Measurements from ENCODE around the gene CCT8.

CCT8 gene

GRCh38 chr21:29076731-29077640 lies 3.5 kb upstream of the CCT8 start:
- peak; percentile 53 for DNase-seq

GRCh38 chr21:29075706-29076466 lies 2.4 kb upstream of the CCT8 start:
- DNase-seq = peak; percentile 48

DNA sequence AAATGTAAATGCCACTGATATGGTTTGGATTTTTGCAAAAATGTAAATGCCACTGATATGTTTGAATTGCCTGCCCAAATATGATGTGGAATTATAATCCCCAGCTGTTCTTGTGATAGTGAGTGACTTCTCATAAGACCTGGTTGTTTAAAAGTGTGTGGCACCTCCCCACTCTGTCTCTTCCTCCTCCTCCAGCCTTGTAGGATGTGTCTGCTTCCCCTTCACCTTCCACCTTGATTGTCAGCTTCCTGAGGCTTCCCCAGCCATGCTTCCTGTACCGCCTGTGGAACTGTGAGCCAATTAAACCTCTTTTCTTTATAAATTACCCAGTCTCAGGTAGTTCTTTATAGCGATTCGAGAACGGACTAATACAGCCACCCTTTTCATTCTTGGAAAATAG lies 1.3 kb upstream of the CCT8 start:
- no peak for DNase-seq

- no peak for DNase-seq
These were observed 544 bp upstream of the CCT8 start for GRCh38 chr21:29074007-29074376.

DNA sequence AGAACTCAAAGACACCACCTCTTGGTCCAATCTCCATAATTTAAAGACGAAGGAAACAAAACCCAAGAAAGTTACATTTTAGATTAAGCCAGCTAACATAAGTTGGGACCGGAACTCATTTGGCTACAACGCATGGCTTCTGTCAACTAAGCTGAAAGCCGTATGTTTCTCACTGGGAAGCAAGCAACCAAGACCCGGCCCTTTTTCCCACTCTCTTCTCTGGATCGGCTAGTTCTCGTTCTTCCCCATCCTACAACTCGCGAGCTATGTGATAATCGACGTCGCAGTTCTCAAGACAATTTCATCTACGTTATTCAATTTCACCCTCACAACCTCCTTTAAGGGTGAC lies 601 bp downstream of the CCT8 start:
- peak; percentile 37 for DNase-seq

GRCh38 chr21:29064850-29065481 lies 8.5 kb downstream of the CCT8 start:
- DNase-seq = no peak

GRCh38 chr21:29056538-29057050 lies 16.9 kb downstream of the CCT8 start:
- DNase-seq = no peak

DNA sequence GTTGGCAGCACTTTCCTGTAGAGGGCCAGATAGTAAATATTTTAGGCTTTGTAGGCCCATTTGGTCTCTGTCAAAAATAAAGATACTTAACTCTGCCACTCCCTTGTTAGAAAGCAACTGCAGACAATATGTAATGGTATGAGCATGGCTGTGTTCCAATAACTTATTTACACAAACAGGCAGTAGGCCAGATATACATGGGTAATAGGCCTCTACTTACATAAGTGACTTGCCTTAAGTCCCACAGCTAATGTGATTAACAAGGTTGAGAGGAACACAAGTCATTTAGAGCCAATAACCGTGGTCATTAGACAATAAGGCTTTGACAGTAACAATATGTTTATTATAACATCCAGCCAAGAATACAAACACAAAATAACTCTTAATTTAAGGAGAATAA lies 17.4 kb downstream of the CCT8 start:
- DNase-seq = no peak

DNA sequence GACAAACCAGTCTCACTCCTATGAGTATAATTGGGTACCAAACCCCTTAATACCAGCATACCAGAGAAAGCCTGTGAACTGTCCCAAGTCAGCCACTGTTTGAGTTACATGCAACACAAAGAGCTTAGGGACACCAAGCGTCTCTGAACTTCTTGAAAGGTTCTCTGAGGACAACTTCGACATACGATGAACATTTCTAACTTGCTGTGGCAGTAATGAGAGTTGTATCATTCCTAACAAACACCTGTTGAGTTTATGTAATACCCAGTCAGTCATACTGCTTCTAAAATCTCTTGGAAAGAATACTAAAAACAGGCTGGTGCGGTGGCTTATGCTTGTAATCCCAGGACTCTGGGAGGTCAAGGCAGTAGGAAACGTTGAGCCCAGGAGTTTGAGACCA lies 18.4 kb downstream of the CCT8 start:
- DNase-seq = no peak

DNA sequence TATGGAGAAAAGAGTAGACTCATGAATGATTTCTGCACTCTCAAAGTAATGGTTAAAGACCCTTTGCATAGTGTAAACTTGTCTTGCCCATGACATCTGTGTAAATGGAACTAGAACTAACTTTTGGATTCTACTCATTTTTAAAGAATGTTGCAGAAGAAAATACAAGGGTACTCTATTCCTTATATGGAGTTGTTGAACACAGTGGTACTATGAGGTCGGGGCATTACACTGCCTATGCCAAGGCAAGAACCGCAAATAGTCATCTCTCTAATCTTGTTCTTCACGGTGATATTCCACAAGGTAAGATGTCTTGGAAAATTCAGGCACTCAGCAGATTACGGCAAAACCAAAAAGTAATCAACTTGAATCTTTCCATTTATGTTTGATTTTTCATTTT lies 19.8 kb downstream of the CCT8 start:
- DNase-seq = peak; percentile 39

DNA sequence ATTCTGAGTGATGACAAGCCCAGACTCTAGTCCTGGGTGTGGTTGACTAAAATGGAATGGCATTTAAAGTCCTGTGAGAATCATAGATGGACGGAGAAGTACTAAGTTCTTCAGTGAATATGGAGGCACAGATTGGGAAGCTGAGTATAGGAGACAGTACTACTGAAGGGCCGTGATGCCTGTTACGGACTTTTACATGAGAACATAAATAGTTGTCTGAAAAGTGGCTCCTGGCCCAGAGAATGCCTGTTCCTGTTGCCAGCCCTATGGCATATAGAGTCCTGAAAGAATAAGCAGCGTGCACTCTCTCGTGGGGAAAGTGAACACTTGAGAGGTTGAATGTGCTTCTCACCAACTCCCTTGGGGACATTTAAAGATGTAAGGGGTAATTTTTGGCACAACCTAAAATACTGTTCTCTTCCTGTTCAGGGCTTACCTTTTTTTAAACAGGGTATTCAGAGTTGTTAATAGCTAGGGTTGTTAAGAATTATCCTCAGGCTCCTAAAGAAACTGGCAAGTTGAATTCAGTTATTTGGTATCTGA lies 20.4 kb downstream of the CCT8 start:
- no peak for DNase-seq

- DNase-seq = no peak
These were observed 21.2 kb downstream of the CCT8 start for GRCh38 chr21:29052224-29052623.

DNA sequence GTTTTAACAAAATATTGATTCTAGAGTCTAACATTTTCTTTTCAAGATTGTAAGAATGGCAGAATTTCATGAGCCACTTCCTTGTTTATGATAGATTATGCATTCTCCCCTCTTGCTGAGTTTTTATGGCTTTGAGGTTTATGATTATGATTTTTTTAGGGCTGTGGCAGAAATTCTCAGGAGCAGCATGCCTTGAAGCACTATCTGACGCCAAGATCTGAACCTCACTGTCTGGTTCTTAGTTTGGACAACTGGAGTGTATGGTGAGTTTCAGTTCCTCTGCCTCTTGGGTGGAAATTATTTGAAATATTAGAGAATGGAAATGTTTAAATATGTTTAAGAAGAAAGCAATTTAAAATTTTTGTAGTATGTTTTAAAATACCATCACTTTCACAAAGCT lies 38.8 kb downstream of the CCT8 start:
- no peak for DNase-seq

GRCh38 chr21:29033871-29034270 lies 39.6 kb downstream of the CCT8 start:
- DNase-seq = no peak

- no peak for DNase-seq
These were observed 40.1 kb downstream of the CCT8 start for GRCh38 chr21:29033301-29033700.

GRCh38 chr21:29030909-29031308 lies 42.5 kb downstream of the CCT8 start:
- DNase-seq = no peak

GRCh38 chr21:29029524-29029923 lies 43.9 kb downstream of the CCT8 start:
- no peak for DNase-seq

GRCh38 chr21:29025328-29025713 lies 48.1 kb downstream of the CCT8 start:
- DNase-seq = peak; percentile 31

DNA sequence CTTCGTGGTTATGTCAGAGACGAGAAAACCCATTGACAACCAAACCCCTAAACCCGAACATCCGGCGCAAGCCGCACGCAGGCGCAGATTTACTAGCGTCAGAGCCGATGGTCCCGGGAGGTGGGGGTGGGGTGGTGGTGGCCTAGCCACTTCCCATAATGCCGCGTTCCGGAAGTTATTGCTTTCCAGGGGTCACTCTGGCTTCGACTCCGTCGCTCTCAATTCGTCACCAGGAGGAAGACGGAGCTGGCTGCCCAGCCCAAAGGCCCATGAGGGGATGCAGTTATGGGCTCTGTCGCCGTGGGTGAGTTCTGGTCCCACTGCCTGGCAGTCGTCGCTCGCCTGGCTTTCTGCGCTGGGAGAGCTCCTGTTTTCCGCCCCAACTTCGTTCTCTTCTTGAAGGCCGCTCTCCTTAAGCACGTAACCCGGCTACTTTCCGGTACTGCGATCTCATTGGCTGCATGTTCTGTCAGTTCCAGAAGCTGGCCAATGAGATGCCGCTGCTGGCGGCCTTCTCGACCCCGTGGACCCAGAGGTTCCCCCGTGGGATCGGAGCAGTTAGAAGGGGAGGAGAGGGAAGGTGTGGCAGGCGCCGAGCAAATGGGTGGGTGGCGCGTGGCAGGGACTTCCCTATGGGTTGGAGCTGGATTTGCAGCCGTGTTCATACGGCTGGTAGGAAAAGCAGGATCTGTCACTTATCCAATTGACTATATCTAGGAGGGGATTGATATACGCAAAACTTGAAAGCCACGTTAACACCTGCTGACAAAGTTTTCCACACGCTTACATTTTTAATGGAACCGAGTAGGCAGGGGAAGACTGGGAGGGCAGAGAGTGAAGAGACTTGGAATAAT lies 48.7 kb downstream of the CCT8 start, which contains the start of gene USP16:
Gene USP16, plus strand, starts transcription at position 195 of the 854 bp plus-strand sequence. CDS start 3,246 bp downstream, outside the sequence.
- peak; percentile 99 for DNase-seq

GRCh38 chr21:29022166-29022565 lies 51.3 kb downstream of the CCT8 start:
- no peak for DNase-seq

DNA sequence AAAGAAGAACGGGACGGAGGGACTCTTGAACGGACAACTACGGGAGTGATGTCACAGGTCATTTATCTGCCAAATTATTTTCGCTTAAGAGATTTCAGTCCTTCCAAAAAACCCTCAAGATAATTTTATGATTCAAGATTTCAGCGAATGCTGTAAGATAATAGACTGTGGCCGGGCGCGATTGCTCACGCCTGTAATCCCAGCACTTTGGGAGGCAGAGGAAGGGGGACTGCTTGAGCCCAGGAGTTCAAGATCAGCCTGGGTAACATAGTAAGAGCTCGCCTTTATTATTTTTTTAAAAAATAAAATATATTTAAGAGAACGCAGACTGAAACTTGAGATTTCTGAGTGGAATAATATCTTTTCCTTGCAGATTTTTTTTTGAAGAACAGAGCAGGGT lies 54.9 kb downstream of the CCT8 start:
- no peak for DNase-seq

DNA sequence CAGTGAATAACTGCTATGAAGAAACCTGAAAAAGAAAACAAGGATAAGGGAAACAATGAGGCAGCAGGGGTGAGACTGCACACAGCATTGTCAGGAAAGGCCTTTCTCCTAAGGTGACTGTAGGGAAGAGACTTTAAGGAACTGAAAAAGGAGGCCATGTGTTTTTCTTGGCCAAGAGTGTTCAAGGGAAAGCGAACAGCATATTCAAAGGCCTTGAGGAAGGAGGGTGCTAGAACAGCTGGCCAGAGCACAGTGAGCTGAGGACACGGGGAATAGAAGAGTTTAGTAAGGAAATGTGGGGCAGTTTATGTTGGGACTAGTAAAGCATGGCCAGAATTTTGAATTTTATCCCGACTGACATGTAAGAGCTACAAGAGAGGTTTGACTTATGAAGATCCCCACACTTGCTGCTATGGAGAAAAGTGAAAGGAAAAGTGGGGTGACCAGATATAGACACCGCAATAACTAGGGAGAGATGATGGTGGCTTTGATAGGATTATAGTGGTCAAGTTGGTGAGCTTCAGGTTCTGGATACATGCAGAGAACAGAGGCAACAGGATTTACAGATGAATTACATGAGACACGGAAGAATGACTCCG lies 55.7 kb downstream of the CCT8 start:
- DNase-seq = no peak

All from EL (cell line).